Type B pancreatic cell (in vitro differentiated cells): ENCODE results near the gene CACYBP. TPM values are rescaled to one million over a fixed set of nuclear protein-coding genes. Genes with fewer than 3 reads are reported as not detected.

Experiments used
- DNase-seq: peaks from one replicate; pipeline ENCODE4 v3.0.0; 2021; ENCODE audit warnings: mixed read lengths; ENCODE audit not compliant: unreplicated experiment; ENCODE audit errors: extremely low spot score
- H3K27ac Mint-ChIP-seq: 2 replicates; pipeline ENCODE4 v1.8.0; 2021; ENCODE audit warnings: mild to moderate bottlenecking, mixed read lengths
- H3K27me3 Mint-ChIP-seq: 2 replicates; pipeline ENCODE4 v1.8.0; 2021; ENCODE audit warnings: mixed read lengths
- H3K36me3 Mint-ChIP-seq: 2 replicates; pipeline ENCODE4 v1.8.0; 2021; ENCODE audit warnings: mixed read lengths
- H3K4me1 Mint-ChIP-seq: one replicate; pipeline ENCODE4 v1.8.0; 2021; ENCODE audit warnings: mixed read lengths; ENCODE audit not compliant: unreplicated experiment
- H3K4me3 Mint-ChIP-seq: 2 replicates; pipeline ENCODE4 v1.8.0; 2021; ENCODE audit warnings: mild to moderate bottlenecking, mixed read lengths
- H3K9me3 Mint-ChIP-seq: 2 replicates; pipeline ENCODE4 v1.8.0; 2021; ENCODE audit warnings: mixed read lengths
- CTCF ChIP-seq: fragments of 200-600 bp; sonication (generic); conservative IDR thresholded peaks from 2 replicates; pipeline ENCODE4 v1.5.0; 2021; ENCODE audit warnings: antibody characterized with exemption, mild to moderate bottlenecking
- total RNA-seq: library from RNA; stranded (reverse); gene quantifications from 2 replicates; pipeline ENCODE4 v1.2.1, GENCODE V29; 2021; ENCODE audit warnings: low replicate concordance

The CACYBP gene
- total RNA-seq, 1 donor from 2014 or later: 124 TPM

- DNase-seq: no peak
- peaks cover 11% of the 10 kb centered on the region for H3K4me1 Mint-ChIP-seq
- H3K36me3 Mint-ChIP-seq: no peaks in the 10 kb centered on the region
- H3K4me3 Mint-ChIP-seq: no peak overlapping the region
- no peaks in the 10 kb centered on the region for H3K27me3 Mint-ChIP-seq
- H3K9me3 Mint-ChIP-seq: no peaks in the 10 kb centered on the region
- TF ChIP-seq CTCF: no peak
- no peak overlapping the region for H3K27ac Mint-ChIP-seq
Observed at GRCh38 chr1:175034775-175035174, 35.0 kb downstream of the CACYBP start.

GRCh38 chr1:175035865-175036264, 36.1 kb downstream of the CACYBP start:
- Mint-ChIP-seq H3K36me3 (no peaks in the 10 kb centered on the region), H3K4me3 (no peak overlapping the region)
- no peak for TF ChIP-seq CTCF

GRCh38 chr1:175036476-175036875, 36.7 kb downstream of the CACYBP start:
- H3K4me1 Mint-ChIP-seq: peaks cover 11% of the 10 kb centered on the region
- no peak for TF ChIP-seq CTCF
- H3K9me3 Mint-ChIP-seq: no peaks in the 10 kb centered on the region
- no peak for DNase-seq
- no peaks in the 10 kb centered on the region for H3K27me3 Mint-ChIP-seq
- H3K27ac Mint-ChIP-seq: no peak overlapping the region
- no peaks in the 10 kb centered on the region for H3K36me3 Mint-ChIP-seq
- no peak overlapping the region for H3K4me3 Mint-ChIP-seq

More at GRCh38 chr1:175035865-175036264, 36.1 kb downstream of the CACYBP start:
- Mint-ChIP-seq H3K27me3 (no peaks in the 10 kb centered on the region), H3K27ac (no peak overlapping the region), H3K4me1 (peaks cover 11% of the 10 kb centered on the region), H3K9me3 (no peaks in the 10 kb centered on the region)
- DNase-seq: no peak

GRCh38 chr1:175037416-175037815, 37.7 kb downstream of the CACYBP start:
- Mint-ChIP-seq H3K27ac (no peak overlapping the region), H3K27me3 (no peaks in the 10 kb centered on the region), H3K36me3 (no peaks in the 10 kb centered on the region), H3K4me1 (peaks cover 11% of the 10 kb centered on the region), H3K4me3 (no peak overlapping the region), H3K9me3 (no peaks in the 10 kb centered on the region)
- DNase-seq: no peak
- TF ChIP-seq CTCF: no peak

GRCh38 chr1:175040324-175040879, 40.7 kb downstream of the CACYBP start:
- no peak for TF ChIP-seq CTCF
- Mint-ChIP-seq H3K27ac (no peak overlapping the region), H3K36me3 (no peaks in the 10 kb centered on the region), H3K27me3 (no peaks in the 10 kb centered on the region), H3K9me3 (no peaks in the 10 kb centered on the region), H3K4me3 (no peak overlapping the region), H3K4me1 (no peaks in the 10 kb centered on the region)
- DNase-seq: no peak

- no peak for TF ChIP-seq CTCF
- no peaks in the 10 kb centered on the region for H3K27me3 Mint-ChIP-seq
- H3K4me1 Mint-ChIP-seq: no peaks in the 10 kb centered on the region
- no peak overlapping the region for H3K27ac Mint-ChIP-seq
- H3K36me3 Mint-ChIP-seq: no peaks in the 10 kb centered on the region
- no peak overlapping the region for H3K4me3 Mint-ChIP-seq
- DNase-seq: no peak
- no peaks in the 10 kb centered on the region for H3K9me3 Mint-ChIP-seq
Observed at GRCh38 chr1:175042650-175043049, 42.9 kb downstream of the CACYBP start.
